Measurements from ENCODE around the gene PTAFR.

The PTAFR gene

GRCh38 chr1:28190996-28191645 lies 14.6 kb upstream of the PTAFR start:
- no peak overlapping the region for H3K4me2 ChIP-seq (ENCODE audit: low read length)

GRCh38 chr1:28190337-28190979 lies 14.0 kb upstream of the PTAFR start:
- H3K79me2 ChIP-seq (ENCODE audit: control insufficient read depth, low read length), result no peaks in the 10 kb centered on the region
- H3K9me3 ChIP-seq (ENCODE audit: control insufficient read depth, insufficient read depth, low read length), result no peaks in the 10 kb centered on the region
- no peaks in the 10 kb centered on the region for H3F3A ChIP-seq (ENCODE audit: control insufficient read depth, insufficient read depth)
- no peaks in the 10 kb centered on the region for H3K9me2 ChIP-seq (replicated peaks; ENCODE audit: control insufficient read depth, low read length)
- no peaks in the 10 kb centered on the region for H3K36me3 ChIP-seq (ENCODE audit: control insufficient read depth, low read length)
- H3K4me2 ChIP-seq (ENCODE audit: low read length), result no peak overlapping the region
- H4K20me1 ChIP-seq (ENCODE audit: control insufficient read depth, insufficient read depth, low read depth, low read length), result no peaks in the 10 kb centered on the region
- no peak overlapping the region for H3K27ac ChIP-seq (ENCODE audit: low read depth, low read length)
- H3K4me3 ChIP-seq (ENCODE audit: low read length), result no peak overlapping the region
- peaks cover 8% of the 10 kb centered on the region; the same call in 1 of the 2 replicates for H3K4me1 ChIP-seq (ENCODE audit: control insufficient read depth, low read length)
- TF ChIP-seq CTCF (IDR thresholded peaks at IDR 0.05; ENCODE audit: low read depth, low read length, poor library complexity, severe bottlenecking), result no peak
- TF ChIP-seq EZH2phosphoT487 (IDR thresholded peaks at IDR 0.05; ENCODE audit: borderline replicate concordance, low read length), result no peak
- H3K27me3 ChIP-seq (ENCODE audit: control insufficient read depth, low read length), result no peaks in the 10 kb centered on the region

More at GRCh38 chr1:28190996-28191645, 14.6 kb upstream of the PTAFR start:
- TF ChIP-seq EZH2phosphoT487 (IDR thresholded peaks at IDR 0.05; ENCODE audit: borderline replicate concordance, low read length), result no peak
- no peak for TF ChIP-seq CTCF (IDR thresholded peaks at IDR 0.05; ENCODE audit: low read depth, low read length, poor library complexity, severe bottlenecking)
- Histone ChIP-seq H3K27ac (ENCODE audit: low read depth, low read length) (no peak overlapping the region), H3K79me2 (ENCODE audit: control insufficient read depth, low read length) (no peaks in the 10 kb centered on the region), H3K27me3 (ENCODE audit: control insufficient read depth, low read length) (no peaks in the 10 kb centered on the region), H3K36me3 (ENCODE audit: control insufficient read depth, low read length) (no peaks in the 10 kb centered on the region), H4K20me1 (ENCODE audit: control insufficient read depth, insufficient read depth, low read depth, low read length) (no peaks in the 10 kb centered on the region), H3K9me2 (replicated peaks; ENCODE audit: control insufficient read depth, low read length) (no peaks in the 10 kb centered on the region), H3K4me3 (ENCODE audit: low read length) (no peak overlapping the region), H3F3A (ENCODE audit: control insufficient read depth, insufficient read depth) (0 out of 2 replicates have a peak, but pooled peaks cover 2% of the 10 kb centered on the region), H3K4me1 (ENCODE audit: control insufficient read depth, low read length) (peaks cover 8% of the 10 kb centered on the region; the same call in 1 of the 2 replicates), H3K9me3 (ENCODE audit: control insufficient read depth, insufficient read depth, low read length) (no peaks in the 10 kb centered on the region)

GRCh38 chr1:28185071-28185470 lies 8.6 kb upstream of the PTAFR start:
- Histone ChIP-seq H3K9me3 (ENCODE audit: control insufficient read depth, insufficient read depth, low read length) (no peaks in the 10 kb centered on the region), H3K4me2 (ENCODE audit: low read length) (no peak overlapping the region), H3K27me3 (ENCODE audit: control insufficient read depth, low read length) (no peaks in the 10 kb centered on the region), H3K79me2 (ENCODE audit: control insufficient read depth, low read length) (no peaks in the 10 kb centered on the region), H3K4me3 (ENCODE audit: low read length) (no peak overlapping the region), H3K9me2 (replicated peaks; ENCODE audit: control insufficient read depth, low read length) (no peaks in the 10 kb centered on the region), H4K20me1 (ENCODE audit: control insufficient read depth, insufficient read depth, low read depth, low read length) (no peaks in the 10 kb centered on the region), H3K27ac (ENCODE audit: low read depth, low read length) (no peak overlapping the region), H3K4me1 (ENCODE audit: control insufficient read depth, low read length) (peaks cover 15% of the 10 kb centered on the region), H3F3A (ENCODE audit: control insufficient read depth, insufficient read depth) (0 out of 2 replicates have a peak, but pooled peaks cover 3% of the 10 kb centered on the region), H3K36me3 (ENCODE audit: control insufficient read depth, low read length) (no peaks in the 10 kb centered on the region)
- TF ChIP-seq EZH2phosphoT487 (IDR thresholded peaks at IDR 0.05; ENCODE audit: borderline replicate concordance, low read length) (no peak), CTCF (IDR thresholded peaks at IDR 0.05; ENCODE audit: low read depth, low read length, poor library complexity, severe bottlenecking) (no peak)
